COLO668 (cell line): ENCODE measurements around the gene CBLN4.

Experiments
- DNase-seq: peaks from one replicate; lab custom pipeline; 2025; ENCODE audit not compliant: unreplicated experiment; lab: John Stamatoyannopoulos, UW

Gene CBLN4

DNA sequence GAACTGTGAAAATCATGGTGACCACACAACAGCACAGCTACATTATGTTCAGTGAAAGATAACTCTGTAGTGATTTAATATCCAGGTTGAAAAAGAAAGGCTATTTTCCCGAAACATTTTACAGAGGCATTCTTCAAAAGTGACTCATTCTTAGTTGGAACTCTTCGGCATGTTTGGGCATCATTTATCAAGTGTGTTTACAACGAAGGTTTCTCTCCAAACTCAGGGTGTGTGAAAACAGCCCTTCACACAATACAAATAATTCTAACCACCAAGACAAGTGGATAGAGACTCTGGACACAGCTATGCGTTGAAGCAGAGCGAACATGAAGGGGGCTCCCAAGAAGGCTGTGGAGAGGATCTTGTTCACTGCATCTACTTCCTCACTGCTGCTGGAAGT is 57.6 kb downstream of the CBLN4 start:
- DNase-seq: no peak
